DMS153 treated with DMSO at 0.1 percent for 48 hours (cell line): ENCODE data around the gene CCDC167.

ENCODE experiments used
- DNase-seq: peaks from one replicate; lab custom pipeline; 2025; ENCODE audit not compliant: unreplicated experiment; lab: John Stamatoyannopoulos, UW

The CCDC167 gene

GRCh38 chr6:37435373-37435772 lies 64.3 kb downstream of the CCDC167 start:
- DNase-seq: no peak

- DNase-seq: no peak
Observed at GRCh38 chr6:37433657-37434271, 65.9 kb downstream of the CCDC167 start.
